Measurements from ENCODE around the gene HMGCS2.

Gene HMGCS2

DNA sequence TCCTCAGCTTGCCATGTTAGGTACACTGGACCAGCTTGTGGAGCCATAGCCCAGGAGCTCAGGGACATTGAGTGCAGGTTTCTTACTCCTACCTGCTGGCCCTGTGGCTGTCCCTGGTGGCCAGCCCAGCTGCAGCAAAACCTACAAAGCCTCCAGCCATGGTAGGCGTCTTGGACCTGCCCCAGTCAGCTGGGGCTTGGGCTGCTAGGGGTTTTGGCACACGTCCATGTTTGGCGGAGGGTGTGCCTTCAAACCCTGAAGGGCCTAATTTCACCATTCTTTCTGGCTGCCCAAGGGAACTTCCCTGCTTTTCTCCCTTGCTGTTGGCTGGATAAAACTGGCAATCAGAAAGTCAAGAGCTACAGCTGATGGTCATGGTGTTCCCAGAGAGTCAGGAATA is 25.4 kb downstream of the HMGCS2 start:
- Histone ChIP-seq H3K27me3 (ENCODE audit: control insufficient read depth, insufficient read depth, low read length) (no peaks in the 10 kb centered on the region), H3K36me3 (ENCODE audit: control insufficient read depth, insufficient read depth, low read length) (peaks cover 2% of the 10 kb centered on the region), H3K27ac (ENCODE audit: low read depth, low read length) (no peak overlapping the region), H3K9ac (ENCODE audit: low read length) (no peak overlapping the region), H3K4me1 (ENCODE audit: control insufficient read depth, insufficient read depth, low read length) (peaks cover 11% of the 10 kb centered on the region), H3K4me3 (ENCODE audit: low read length) (no peak overlapping the region)

DNA sequence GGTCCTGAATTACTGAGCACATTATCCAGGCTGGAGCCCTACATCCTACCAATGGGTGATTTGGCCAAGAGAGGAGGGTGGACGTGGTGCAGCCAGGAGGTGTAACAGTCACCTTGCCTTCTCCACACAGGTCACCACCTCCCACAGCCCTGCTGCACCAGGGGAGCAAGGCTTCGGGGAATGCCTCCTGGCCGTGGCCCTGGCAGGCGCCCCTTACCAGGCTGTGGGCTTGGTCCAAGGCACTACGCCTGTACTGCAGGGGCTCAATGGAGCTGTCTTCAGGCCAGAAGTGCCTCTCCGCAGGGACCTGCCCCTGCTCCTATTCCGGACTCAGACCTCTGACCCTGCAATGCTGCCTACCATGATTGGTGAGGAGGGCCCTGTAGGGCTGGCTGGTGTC is 26.0 kb downstream of the HMGCS2 start:
- Histone ChIP-seq H3K36me3 (ENCODE audit: control insufficient read depth, insufficient read depth, low read length) (peaks cover 2% of the 10 kb centered on the region), H3K27ac (ENCODE audit: low read depth, low read length) (peak overlapping the region; percentile 42), H3K27me3 (ENCODE audit: control insufficient read depth, insufficient read depth, low read length) (no peaks in the 10 kb centered on the region), H3K9ac (ENCODE audit: low read length) (no peak overlapping the region), H3K4me1 (ENCODE audit: control insufficient read depth, insufficient read depth, low read length) (peaks cover 11% of the 10 kb centered on the region), H3K4me3 (ENCODE audit: low read length) (no peak overlapping the region)

DNA sequence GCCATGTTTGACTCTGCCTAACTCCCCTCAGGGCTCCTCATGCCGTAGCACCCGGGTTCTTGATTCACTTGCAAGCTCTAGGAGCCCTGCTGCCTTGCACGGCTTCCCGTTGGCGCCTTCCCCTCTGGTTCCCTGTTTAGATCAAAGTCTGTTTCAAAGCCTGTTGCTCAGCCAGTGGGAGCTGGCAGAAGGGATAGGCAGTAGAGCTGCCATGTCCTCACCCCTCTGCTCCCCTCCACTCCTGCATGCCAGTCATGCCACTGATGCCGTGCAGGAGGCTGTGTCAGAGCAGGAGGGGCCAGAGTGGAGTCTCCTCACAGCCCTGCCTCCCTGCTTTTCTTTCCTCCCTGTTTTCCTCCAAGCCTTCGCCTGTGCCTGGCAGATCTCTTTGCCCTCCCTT is 26.5 kb downstream of the HMGCS2 start:
- Histone ChIP-seq H3K4me3 (ENCODE audit: low read length) (no peak overlapping the region), H3K27me3 (ENCODE audit: control insufficient read depth, insufficient read depth, low read length) (no peaks in the 10 kb centered on the region), H3K27ac (ENCODE audit: low read depth, low read length) (peak overlapping the region; percentile 42), H3K36me3 (ENCODE audit: control insufficient read depth, insufficient read depth, low read length) (peaks cover 2% of the 10 kb centered on the region), H3K4me1 (ENCODE audit: control insufficient read depth, insufficient read depth, low read length) (peaks cover 11% of the 10 kb centered on the region), H3K9ac (ENCODE audit: low read length) (no peak overlapping the region)

DNA sequence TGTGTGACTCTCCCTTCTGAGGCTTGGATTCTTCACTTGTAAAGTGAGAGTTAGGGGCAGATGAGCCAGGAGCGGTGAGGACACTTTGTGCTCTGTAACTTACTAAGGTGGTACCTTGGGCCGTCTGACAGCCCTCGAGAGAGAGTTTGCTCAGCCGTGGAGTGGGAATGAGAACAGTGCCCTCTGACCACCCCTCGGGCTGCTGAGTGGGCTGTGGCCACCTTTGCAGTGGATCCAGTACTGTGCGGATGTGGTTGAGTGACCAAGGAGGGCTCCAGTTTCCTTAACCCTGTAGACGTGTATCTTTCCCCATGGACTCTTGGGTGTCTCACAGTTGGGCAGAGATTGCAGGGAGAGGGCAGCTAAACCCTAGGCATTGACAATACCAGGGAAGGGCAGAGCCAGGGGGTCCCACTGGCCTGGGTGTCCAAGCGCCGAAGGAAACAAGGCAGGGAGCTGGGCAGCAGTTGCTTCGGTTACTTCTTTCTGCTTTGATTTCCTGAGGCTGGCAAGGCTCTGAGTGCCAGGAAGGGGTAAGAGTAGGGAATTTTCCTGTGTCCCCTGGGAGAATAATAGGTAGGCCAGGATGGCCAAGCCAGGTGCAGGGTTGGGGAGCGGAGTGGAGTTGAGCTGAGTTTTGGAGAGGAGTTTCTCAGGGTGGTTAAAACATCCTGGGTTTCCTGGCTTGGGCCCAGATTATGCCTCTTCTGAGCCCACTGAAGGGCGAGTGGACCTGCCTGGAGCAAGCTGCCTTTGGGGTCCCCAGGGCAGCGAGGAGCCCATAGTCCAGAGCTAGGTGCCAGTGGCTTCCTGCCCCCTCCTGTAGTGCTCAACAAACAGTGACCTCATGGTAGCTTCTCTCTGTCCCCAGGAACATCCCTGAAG is 27.6 kb downstream of the HMGCS2 start:
- H3K4me1 ChIP-seq (ENCODE audit: control insufficient read depth, insufficient read depth, low read length), result peaks cover 11% of the 10 kb centered on the region
- H3K27ac ChIP-seq (ENCODE audit: low read depth, low read length), result no peak overlapping the region
- H3K4me3 ChIP-seq (ENCODE audit: low read length), result no peak overlapping the region
- no peaks in the 10 kb centered on the region for H3K27me3 ChIP-seq (ENCODE audit: control insufficient read depth, insufficient read depth, low read length)
- no peak overlapping the region for H3K9ac ChIP-seq (ENCODE audit: low read length)
- peaks cover 2% of the 10 kb centered on the region for H3K36me3 ChIP-seq (ENCODE audit: control insufficient read depth, insufficient read depth, low read length)

DNA sequence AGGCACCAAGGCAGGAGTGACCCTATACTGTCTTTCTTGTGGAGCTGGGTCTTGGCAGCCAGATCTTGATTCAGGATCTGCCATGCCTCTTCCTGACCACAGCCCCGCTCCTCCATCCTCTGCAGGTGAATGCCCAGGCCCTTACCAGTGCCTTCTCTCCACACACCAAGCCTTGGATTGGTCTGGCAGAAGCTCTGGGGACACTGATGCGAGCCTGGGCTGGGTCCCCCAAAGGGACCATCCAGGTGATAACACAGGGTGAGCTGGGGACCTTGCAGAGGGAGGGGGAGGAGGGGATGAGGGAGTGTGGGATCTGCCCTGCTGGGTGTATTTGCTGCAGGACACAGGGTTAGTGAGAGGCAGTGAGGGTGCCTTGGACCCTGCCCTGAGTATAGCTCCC is 28.4 kb downstream of the HMGCS2 start:
- Histone ChIP-seq H3K9ac (ENCODE audit: low read length) (no peak overlapping the region), H3K36me3 (ENCODE audit: control insufficient read depth, insufficient read depth, low read length) (peaks cover 2% of the 10 kb centered on the region), H3K4me3 (ENCODE audit: low read length) (no peak overlapping the region), H3K4me1 (ENCODE audit: control insufficient read depth, insufficient read depth, low read length) (peaks cover 11% of the 10 kb centered on the region), H3K27ac (ENCODE audit: low read depth, low read length) (no peak overlapping the region), H3K27me3 (ENCODE audit: control insufficient read depth, insufficient read depth, low read length) (no peaks in the 10 kb centered on the region)

DNA sequence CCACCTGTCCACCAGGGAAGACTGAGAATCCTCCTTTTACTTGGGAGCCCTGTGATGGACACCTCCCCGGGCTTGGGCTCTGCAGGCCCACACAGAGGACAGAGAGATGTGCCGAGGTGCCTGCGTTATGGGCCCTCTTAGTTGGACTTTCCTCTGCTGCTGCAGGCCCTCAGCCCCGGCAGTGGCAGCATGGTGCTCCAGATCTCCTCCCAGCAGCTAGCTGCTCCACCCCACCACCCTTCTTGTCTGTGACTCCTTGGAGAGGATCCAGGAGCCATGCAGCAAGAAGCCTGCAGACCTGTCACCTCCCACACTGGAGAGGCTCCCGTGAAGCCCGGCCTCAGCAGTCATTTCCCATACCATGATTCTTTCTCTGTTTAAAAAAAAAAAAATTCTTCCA is 29.6 kb downstream of the HMGCS2 start:
- Histone ChIP-seq H3K4me3 (ENCODE audit: low read length) (no peak overlapping the region), H3K27ac (ENCODE audit: low read depth, low read length) (no peak overlapping the region), H3K36me3 (ENCODE audit: control insufficient read depth, insufficient read depth, low read length) (peaks cover 2% of the 10 kb centered on the region), H3K27me3 (ENCODE audit: control insufficient read depth, insufficient read depth, low read length) (no peaks in the 10 kb centered on the region), H3K9ac (ENCODE audit: low read length) (no peak overlapping the region), H3K4me1 (ENCODE audit: control insufficient read depth, insufficient read depth, low read length) (peaks cover 11% of the 10 kb centered on the region)

DNA sequence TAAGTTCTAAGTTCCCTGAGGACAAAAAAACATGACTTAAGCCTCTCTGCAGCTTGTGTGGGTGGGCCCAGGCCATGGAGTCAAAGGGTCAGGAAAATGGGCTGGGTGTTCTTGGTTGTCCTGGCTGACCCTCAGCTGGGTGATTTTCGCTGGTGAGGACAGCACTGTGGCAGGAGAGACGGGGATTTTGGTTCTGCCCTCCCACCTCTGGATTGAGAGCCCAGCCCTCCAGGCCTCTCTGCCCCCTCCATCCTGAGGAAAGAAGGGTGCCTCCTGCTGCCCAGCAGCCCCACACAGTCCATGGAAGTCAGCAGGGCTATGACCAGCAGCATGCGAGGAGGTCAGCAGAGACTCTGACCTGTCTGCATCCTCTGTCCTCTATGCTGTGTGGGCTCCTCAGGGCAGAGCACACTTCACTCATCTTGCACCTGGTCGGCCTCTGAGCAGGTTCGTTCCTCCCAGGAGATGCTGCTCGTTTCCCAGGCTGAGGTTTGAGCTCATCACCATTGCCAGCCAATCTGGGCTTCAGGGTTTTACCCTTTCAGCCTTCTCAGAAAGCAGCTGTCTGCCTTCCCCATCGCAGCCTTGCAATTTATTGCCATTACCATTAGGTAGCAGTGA is 30.5 kb downstream of the HMGCS2 start:
- Histone ChIP-seq H3K27me3 (ENCODE audit: control insufficient read depth, insufficient read depth, low read length) (no peaks in the 10 kb centered on the region), H3K4me1 (ENCODE audit: control insufficient read depth, insufficient read depth, low read length) (peaks cover 10% of the 10 kb centered on the region), H3K9ac (ENCODE audit: low read length) (no peak overlapping the region), H3K36me3 (ENCODE audit: control insufficient read depth, insufficient read depth, low read length) (peaks cover 2% of the 10 kb centered on the region), H3K4me3 (ENCODE audit: low read length) (no peak overlapping the region), H3K27ac (ENCODE audit: low read depth, low read length) (no peak overlapping the region)

DNA sequence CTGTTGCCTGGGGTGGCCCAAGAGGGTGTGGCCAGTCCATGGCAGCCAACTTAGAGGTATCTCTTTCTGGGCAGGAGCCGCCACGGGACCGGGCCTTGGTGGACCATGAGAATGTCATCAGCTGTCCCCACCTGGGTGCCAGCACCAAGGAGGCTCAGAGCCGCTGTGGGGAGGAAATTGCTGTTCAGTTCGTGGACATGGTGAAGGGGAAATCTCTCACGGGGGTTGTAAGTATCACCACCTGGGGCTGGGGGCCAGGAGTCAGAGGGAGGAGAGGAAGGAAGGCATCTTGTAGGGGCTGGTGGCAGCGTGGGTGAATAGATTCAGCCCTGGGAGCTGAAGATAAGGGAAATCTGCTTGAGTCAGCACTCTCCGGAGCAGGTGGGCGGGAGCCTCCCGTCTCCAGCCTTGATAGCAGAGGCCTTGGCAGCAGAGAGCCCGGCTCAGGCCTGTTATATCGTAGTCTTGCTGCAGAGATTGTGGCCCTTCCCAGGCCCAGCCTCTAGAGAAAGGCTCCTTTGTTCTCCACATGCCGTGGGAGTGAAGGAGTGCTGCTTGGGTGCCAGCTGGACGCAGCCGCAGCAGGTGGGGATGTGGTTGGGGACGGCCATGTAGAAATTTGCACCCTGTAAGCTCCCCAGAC is 31.5 kb downstream of the HMGCS2 start:
- Histone ChIP-seq H3K27ac (ENCODE audit: low read depth, low read length) (no peak overlapping the region), H3K4me3 (ENCODE audit: low read length) (no peak overlapping the region), H3K4me1 (ENCODE audit: control insufficient read depth, insufficient read depth, low read length) (peaks cover 2% of the 10 kb centered on the region)

DNA sequence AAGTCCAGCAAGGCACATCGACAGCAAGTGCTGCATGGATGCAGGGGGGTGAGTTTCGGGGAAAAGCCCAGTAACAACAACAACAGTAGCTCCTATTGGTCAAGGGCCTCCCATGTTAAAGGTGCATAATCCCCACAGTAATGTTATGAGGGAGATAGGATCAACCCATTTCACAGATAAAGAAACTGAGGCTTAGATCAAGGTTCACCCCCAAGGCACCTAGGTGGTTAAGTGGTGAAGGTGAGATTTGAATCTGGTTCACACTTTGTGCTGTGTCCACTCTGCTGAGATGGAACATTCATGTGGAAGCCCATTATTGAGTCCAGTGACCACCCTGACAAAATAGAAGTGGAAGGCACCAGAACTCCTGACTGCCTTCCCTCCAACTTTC is 32.1 kb downstream of the HMGCS2 start:
- no peak overlapping the region for H3K9ac ChIP-seq (ENCODE audit: low read length)
- H3K4me3 ChIP-seq (ENCODE audit: low read length), result no peak overlapping the region
- peaks cover 2% of the 10 kb centered on the region for H3K36me3 ChIP-seq (ENCODE audit: control insufficient read depth, insufficient read depth, low read length)
- no peaks in the 10 kb centered on the region for H3K27me3 ChIP-seq (ENCODE audit: control insufficient read depth, insufficient read depth, low read length)
- H3K27ac ChIP-seq (ENCODE audit: low read depth, low read length), result no peak overlapping the region
- H3K4me1 ChIP-seq (ENCODE audit: control insufficient read depth, insufficient read depth, low read length), result no peaks in the 10 kb centered on the region

More for the DNA sequence above, 31.5 kb downstream of the HMGCS2 start:
- Histone ChIP-seq H3K27me3 (ENCODE audit: control insufficient read depth, insufficient read depth, low read length) (no peaks in the 10 kb centered on the region), H3K36me3 (ENCODE audit: control insufficient read depth, insufficient read depth, low read length) (peaks cover 2% of the 10 kb centered on the region), H3K9ac (ENCODE audit: low read length) (no peak overlapping the region)

DNA sequence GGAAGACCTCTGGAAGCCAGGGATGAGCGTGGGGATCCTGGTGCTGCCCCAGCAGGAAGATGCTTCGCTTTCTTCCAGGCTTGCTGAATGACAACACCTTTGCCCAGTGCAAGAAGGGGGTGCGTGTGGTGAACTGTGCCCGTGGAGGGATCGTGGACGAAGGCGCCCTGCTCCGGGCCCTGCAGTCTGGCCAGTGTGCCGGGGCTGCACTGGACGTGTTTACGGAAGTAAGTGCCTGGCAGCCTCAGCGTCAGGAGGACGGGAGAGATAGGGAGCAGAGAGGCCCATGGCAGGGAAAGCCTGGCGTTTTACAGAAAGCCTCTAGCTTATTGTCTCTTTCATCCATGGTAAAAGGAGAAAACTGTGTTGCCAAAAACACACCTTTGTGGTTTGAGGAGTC is 33.5 kb downstream of the HMGCS2 start:
- H3K4me3 ChIP-seq (ENCODE audit: low read length), result no peak overlapping the region
- no peak overlapping the region for H3K9ac ChIP-seq (ENCODE audit: low read length)
- peaks cover 2% of the 10 kb centered on the region for H3K36me3 ChIP-seq (ENCODE audit: control insufficient read depth, insufficient read depth, low read length)
- no peaks in the 10 kb centered on the region for H3K4me1 ChIP-seq (ENCODE audit: control insufficient read depth, insufficient read depth, low read length)
- no peaks in the 10 kb centered on the region for H3K27me3 ChIP-seq (ENCODE audit: control insufficient read depth, insufficient read depth, low read length)
- H3K27ac ChIP-seq (ENCODE audit: low read depth, low read length), result no peak overlapping the region

DNA sequence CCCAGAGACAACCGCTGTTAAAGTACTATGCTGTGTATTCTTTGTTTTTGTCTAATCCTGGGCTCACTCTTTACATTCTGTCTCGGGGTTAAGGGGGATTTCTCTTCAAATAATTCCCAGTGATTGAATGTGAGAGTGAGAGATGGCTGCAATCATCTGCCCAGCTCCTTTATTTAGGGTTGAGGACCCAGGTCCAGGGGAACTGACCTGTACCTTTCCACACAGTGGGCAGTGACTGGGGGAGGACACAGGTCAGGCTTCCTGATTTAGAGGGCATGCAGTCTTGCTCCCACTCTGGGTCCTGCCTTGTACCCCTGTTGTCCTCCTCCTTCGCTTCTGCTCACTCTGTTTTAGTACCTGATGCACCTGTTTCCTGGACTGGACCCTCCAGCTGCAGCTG is 35.0 kb downstream of the HMGCS2 start:
- Histone ChIP-seq H3K4me3 (ENCODE audit: low read length) (no peak overlapping the region), H3K4me1 (ENCODE audit: control insufficient read depth, insufficient read depth, low read length) (no peaks in the 10 kb centered on the region), H3K27ac (ENCODE audit: low read depth, low read length) (no peak overlapping the region), H3K36me3 (ENCODE audit: control insufficient read depth, insufficient read depth, low read length) (no peaks in the 10 kb centered on the region), H3K27me3 (ENCODE audit: control insufficient read depth, insufficient read depth, low read length) (no peaks in the 10 kb centered on the region), H3K9ac (ENCODE audit: low read length) (no peak overlapping the region)

DNA sequence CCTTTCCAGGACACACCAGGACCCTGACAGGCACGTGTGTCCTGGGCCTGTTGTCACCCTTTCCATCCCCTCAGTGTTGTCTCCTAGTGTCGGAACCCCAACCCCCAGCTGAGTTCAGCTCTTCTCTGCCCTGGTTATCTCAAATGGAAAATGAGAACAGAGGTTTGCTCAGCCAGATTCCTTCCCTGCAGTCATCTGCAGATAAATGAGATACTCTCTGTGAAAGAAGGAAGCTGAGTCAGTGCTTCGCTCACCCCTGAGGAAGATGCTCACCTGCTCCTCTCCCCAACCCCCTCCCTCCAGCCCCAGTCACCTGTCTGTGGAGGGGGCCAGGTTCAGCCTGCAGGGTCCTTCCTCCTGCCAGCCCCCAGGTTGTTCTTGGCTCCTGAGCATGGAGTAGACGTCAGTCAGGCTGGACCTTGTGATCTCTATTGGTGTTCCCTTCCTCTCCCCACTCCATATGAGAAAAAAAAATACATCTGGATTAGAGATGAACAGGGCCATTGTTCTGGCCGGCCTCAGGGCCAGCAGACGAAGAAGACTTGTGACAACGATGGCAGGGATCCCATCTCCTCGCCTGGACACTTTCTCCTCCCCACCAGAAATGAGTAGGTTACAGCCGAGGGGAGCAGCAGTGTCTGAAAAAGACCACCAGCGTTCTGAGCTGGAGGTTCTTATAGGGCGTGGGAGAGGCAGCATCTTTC is 36.1 kb downstream of the HMGCS2 start:
- H3K4me3 ChIP-seq (ENCODE audit: low read length), result no peak overlapping the region
- no peak overlapping the region for H3K27ac ChIP-seq (ENCODE audit: low read depth, low read length)
- no peaks in the 10 kb centered on the region for H3K27me3 ChIP-seq (ENCODE audit: control insufficient read depth, insufficient read depth, low read length)
- no peaks in the 10 kb centered on the region for H3K4me1 ChIP-seq (ENCODE audit: control insufficient read depth, insufficient read depth, low read length)
- no peak overlapping the region for H3K9ac ChIP-seq (ENCODE audit: low read length)
- no peaks in the 10 kb centered on the region for H3K36me3 ChIP-seq (ENCODE audit: control insufficient read depth, insufficient read depth, low read length)

All from rectal smooth muscle tissue (tissue), 1 donor.